ENCODE measurements around the gene F5.

DNA sequence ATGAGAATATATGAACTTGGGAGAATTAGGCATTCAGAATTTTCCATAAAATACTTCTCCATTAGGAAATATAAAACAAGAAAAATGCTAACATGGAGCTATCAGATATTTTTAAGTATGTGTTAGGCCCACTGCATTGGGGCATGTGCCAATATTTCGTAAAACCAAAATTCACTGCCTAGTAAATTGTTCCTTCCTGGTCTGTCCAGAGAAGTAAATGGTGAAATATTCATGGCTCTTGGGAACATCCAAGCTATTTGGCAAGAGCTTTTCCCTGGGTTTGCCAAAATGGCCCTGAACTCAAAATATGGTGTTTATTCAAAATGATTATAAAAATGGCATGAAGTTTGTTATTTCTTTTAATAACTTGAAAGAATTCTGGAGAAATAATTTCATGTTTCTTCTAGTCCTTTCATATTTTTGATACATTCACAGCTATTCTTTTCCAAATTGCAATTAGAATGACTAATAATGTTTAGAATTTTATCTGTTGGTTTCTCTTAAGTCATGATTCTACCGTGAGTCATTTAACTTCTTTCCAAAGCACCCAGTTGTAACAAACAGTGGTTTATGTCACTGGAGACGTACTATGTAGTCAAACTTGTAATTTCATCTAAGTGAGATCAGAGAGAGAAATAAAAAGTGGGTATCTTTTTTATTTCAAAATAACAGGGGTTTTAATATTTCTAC lies 74.8 kb downstream of the F5 start:
- TF ChIP-seq, protein P1, sequence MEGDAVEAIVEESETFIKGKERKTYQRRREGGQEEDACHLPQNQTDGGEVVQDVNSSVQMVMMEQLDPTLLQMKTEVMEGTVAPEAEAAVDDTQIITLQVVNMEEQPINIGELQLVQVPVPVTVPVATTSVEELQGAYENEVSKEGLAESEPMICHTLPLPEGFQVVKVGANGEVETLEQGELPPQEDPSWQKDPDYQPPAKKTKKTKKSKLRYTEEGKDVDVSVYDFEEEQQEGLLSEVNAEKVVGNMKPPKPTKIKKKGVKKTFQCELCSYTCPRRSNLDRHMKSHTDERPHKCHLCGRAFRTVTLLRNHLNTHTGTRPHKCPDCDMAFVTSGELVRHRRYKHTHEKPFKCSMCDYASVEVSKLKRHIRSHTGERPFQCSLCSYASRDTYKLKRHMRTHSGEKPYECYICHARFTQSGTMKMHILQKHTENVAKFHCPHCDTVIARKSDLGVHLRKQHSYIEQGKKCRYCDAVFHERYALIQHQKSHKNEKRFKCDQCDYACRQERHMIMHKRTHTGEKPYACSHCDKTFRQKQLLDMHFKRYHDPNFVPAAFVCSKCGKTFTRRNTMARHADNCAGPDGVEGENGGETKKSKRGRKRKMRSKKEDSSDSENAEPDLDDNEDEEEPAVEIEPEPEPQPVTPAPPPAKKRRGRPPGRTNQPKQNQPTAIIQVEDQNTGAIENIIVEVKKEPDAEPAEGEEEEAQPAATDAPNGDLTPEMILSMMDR (IDR thresholded peaks at IDR 0.05): no peak
- TF ChIP-seq POLR2A (IDR thresholded peaks at IDR 0.05): no peak

All from lower leg skin (tissue), 3 donors.